Hypothalamus (tissue), 51 donors: Measurements from ENCODE around the gene GNG12.

Experiments used
- DNase-seq, 51 donors: peaks; one replicate each; lab custom pipeline; 2025; lab: John Stamatoyannopoulos, UW

GNG12 gene

DNA sequence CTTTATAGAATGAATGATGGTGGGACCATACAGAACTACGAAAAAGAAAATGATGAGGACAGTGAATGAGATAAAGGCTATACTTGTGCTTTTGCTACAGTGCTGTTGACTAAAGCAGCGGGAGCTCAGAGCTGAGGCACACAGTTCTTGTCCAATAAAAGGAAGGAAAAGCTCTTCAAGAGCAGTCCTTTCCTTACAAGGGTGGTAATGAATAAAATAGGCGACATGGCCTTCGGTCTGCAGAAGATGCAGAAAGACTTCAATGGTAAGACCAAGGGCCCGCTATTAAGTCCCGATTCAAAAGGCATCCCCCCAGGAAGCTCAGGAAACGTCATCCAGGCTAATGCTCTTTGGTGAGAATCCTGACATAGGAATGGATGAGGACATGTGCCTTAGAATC is 44.4 kb downstream of the GNG12 start:
- DNase-seq = no peak

DNA sequence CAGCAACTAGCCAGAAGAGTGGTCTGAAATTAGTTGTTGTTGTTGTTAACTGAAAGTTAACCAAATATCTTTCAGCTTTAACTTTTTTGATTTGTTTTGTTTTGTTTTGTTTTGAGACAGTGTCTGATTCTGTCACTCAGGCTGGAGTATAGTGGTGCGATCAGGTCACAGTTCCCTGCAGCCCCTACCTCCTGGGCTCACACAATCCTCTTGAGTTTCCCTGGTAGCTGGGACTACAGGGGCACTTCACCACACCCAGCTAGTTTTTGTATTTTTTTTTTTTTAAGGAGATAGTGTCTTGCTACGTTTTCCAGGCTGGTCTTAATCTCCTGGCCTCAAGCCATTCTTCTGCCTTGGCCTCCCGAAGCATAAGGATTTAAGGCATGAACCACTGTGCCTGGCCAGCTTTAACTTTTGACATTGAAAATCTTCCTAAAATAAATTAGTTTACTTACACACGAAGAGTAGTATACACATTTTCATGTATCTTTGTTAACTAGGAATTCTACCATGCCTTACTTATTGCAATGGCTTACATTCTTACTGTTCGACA is 45.0 kb downstream of the GNG12 start:
- no peak for DNase-seq

DNA sequence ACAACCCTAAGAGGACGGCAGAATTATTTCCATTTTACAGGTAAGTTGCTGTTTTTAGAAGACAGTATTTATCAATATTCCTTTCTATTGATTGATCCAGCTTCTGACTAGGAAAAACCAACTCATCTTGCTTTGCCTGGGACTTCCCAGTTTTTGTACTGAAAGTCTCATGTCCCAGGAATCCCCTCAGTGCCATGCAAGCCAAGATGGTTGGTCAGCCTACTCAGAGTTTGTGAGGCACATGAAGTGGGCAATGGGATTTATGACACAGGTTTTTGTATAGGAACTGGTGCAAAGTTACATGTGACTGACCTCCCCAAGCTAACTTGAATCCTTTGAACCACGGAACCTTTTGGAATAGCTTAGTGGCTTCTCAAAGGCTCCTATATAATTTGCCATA is 45.5 kb downstream of the GNG12 start:
- no peak for DNase-seq

DNA sequence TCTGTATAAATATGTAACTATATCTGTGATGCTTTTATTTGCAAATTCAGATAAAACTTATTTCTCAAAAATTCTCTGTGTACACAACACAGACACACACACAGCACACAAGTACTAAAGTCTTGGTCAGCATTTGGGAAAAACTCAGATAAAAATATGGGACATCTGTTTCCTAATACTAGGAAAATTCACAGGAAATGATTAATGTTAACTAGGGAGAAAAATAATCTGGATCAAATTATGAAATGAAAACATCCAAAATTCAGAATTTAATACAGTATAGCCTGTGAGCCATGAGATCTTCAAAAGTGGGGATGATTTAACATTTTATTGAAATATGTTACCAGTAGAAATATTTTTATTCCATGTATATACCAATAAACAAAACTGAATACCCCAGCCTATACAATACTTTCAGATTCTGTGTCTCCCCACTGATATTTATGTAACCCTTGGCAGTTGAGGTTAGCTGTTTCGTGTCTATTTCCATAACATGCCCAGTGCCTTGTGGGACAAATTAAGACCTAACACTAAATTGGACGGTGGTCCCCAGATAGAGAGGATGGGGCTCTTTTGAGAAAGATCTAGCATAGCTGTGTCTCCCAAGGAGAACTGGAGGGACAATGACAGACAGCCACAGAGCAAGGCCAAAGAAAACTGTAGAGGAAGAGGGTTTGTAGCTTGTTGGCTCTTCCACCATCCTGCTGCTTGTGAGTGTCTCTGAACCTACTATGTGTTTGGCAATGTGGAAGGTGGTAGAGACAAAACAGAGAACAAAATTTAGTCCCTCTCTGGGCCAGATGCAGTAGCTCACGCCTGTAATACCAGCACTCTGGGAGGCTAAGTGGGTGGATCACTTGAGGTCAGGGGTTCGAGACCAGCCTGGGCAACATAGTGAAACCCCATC is 47.2 kb downstream of the GNG12 start:
- no peak for DNase-seq

DNA sequence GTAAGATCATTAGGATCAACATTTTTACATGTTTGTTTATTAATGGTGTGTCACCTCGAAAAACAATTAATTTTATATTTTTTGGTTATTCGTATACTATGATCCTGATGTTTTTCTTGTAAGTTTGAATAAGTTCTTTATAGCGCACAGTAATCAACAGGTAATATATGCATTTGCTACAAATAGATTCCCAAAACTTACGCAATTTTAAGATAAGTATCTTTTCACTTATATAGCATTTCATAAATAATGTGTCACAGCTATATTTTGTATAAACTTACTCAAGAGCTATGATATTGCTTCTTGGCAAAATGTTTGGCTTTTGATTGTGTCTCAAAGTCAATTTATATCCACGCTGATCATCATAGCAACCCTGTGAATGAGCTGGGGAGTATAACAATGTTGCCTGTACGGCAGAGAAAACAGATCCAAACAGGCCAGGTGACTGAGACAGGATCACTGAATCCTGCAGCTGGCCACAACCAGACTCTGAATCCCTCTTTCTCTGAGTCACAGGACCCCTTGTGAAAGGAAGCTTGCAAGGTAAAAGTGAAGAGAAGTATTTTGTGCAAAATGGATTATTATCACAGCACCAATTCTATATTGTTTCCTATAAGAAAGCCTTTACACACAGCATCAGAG is 48.6 kb downstream of the GNG12 start:
- DNase-seq = no peak

DNA sequence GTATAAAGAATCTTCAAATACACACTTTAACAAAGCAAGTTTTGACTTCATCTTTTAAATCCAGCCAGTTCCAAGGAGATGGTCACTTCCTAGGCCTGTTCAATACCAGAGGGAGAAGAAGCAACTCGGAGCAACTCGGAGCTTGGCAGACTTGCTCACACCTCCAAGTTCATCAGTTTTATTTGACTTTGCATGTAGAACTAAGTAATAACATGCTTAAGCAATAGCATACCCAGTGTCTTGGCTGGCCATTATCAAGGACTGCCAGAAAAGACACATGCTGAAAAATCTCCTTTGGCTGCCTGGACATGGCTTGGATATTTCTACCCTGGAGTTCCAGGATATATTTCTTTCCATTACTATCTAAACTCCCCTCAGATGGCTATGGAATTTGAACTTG is 52.6 kb downstream of the GNG12 start:
- no peak for DNase-seq

DNA sequence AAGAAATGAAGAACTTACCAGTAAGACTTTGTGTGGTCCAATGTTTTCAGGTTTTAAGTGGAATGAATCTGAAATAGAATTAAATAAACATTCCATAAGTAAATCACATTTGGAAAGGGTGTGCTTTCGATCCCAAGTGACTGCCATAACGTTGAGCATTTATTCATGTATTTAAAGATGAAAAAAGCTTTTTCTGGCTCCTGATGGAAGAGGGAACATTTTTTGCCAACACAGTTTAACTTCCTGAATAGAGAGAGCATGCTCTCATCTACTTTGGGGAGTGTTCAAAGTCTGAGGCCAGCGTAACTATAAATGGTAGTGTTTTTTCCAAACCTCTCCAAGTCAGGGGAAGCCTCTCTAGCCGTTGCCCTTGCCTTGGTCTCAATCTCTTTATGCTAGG is 55.8 kb downstream of the GNG12 start:
- DNase-seq = no peak

DNA sequence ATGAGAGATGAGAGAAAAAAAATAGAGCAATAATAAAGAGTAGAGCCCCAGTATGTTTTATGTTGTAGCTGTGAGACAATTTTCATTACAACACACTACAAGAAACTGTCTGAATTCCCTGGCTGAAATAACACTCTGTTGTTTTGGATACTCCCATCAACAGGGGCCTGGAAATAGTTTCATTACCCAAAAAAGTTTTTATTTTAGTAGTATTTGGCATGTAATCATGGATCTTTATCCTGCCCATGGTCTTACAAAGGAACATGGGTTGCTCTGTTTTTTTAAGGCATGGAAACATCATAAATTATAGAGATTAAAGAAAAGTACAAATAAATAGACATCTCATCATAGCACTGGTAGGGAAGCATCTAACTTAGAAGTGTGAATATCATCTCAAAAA is 56.3 kb downstream of the GNG12 start:
- no peak for DNase-seq

DNA sequence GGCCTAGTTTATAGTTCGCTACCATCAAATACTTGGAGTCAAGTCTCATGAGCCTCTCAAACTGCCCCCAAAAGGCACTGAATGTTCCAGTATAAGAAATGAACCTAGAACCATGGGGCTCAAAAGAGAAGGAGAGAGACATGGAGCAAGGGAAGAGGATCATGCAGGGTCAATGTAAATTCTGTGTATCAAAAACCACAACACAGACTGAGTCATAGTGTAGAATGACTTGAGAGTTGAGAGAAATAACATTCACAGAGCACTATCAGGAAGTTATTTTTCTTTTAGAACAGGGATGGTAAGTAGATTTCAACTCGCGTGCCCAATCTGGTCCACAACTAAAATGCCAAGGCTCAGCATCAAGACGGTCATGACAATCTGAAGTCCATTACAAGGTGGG is 59.8 kb downstream of the GNG12 start:
- no peak for DNase-seq

DNA sequence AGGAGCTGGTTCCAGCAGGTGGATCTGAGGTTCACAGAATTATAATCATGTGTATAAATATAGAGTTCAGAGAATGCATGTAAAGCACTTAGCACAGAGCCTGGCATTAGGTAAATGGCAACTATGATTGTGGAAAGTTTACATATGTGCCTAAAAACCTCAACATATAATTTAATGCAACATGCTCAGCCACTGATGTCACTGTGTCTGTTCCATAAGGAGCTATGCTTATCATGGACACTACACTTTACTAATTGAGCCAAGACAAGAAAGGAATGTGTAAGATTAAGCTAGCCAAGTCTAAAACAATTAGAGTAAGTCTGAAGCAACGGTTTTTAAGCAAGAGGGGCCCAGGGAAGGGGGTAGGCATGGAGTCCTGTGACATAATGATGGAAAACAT is 61.5 kb downstream of the GNG12 start:
- DNase-seq = no peak

DNA sequence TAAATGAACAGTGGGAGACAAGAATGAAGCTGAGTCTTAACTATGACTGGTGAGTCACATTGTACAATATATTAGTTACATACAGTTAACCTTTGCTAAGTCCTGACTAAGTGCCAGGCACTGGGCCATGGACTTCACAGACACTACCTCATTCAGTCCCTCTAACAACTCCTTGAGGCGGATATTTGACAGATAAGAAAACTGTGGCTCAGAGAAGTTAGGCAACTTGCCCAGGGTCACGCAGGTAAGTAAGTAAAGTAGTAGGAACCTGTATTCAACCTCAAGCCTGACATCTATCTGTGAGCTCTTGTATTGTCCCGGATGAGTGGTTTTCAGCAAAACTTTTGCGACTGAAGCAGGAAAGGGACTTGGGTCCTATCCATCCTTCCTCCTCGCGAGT is 62.1 kb downstream of the GNG12 start:
- DNase-seq = no peak

DNA sequence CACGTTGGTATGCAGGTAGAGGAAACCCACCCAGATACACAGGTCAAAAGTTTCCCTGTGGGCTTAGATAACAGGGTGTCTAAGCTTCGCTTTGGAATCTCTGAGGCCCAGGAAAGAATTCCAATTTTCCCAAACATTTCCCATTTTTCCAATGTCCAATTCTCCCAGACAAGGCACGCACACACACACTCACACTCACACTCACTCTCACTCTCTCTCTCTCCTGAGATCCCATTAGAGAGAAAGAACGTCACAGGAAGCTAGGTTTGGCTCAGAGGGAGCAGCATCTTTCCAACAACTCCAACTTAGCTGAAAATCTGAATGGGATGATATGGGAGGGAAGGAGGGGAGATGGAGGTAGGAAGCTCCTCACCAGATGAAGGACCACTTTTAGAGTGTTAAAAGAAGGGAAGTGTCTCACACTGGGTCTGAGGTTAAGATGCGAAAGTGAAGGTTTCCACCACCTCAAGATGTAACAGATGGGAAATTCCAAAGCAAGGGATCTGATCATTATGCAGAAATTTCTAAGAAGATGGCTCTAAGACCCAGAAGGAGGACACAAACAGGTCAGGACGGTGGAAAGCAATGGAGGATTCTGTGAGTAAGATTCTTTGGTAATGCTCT is 63.5 kb downstream of the GNG12 start:
- no peak for DNase-seq

DNA sequence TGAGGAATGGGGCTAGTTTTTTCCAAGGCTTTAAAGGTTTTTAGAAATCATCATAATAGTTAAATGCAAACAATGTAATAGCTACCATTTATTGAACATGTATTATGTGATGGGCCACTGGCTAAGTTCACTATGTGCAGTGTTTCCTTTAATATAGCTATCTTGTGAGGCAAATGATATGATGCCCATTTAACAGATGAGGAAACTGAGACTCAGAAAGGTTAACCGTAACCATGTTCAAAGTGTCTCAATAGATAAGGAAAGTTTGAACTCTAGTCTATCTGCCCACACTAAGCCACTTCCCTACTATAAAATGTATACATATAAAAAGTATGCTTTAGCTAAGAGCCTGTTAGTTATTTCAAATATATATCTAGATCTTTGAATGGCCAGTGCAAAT is 64.8 kb downstream of the GNG12 start:
- DNase-seq = no peak

DNA sequence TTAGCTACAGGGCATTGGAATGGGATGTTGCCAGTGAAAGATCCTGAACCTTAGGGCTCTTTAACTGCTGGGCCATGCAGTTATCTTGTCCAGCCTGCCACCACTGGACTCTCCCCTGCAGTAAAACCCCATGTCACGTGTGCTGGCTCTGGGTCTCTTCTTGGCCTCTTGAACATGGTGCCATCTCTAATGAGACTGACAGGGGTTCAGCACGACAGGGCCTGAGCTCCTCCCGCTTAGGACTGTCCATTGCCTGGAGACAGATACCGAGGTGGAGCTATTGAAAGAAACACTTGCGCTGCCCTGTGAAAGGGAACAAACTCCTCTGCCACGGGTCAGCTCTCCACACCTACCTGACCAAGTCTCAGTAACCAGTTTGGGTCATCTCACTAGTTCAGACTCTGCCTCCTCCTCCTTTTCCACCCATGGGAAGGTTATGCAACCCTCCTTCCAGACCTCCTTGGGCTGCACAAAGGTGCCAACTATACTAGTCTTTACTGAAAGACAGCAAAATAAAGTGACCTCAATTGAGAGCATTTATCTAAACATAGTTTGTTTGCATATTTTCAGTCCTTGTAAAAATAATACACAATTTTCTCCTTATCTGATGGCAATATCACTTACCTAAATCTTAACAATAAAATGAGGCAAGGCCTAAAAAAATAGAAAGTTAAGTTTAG is 66.0 kb downstream of the GNG12 start:
- DNase-seq = no peak

DNA sequence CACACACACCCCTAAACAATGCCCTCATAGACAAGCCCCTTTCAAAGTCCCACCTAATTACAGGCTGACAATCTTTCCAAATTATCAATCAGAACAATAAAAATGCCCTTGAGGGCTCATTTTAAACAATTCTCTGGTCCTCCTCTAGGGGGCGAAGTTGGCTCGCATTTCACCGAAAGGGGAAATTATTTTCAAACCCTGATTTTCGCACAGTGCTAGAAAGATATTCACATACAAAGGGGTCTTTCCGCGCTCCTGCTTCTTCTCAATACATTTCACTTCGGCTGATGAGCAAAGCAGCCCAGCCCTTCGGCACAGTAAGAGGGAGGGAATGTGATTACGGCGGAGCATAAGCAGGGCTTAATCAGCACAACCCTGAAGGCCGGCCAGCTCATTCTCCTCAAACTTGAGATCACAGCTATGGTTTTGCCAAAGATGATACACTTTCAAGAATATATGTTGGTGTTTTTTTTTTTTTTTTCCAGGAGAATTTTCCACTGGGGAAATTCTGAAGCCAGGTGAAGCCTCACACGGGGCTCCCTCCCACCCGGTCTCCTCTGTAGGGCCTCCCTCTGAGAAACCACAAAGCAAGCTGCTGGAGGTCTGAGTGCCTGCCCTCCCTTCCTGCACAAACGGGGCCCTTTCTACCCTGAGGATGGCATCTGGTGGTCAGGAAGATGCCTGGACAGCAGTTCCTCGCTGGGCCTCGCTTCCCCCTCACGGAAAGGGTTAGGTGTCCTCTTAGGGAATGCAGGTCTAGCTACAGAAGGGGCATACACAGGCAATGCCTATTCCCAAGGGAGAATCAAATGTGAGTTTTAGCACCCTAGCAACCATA is 66.9 kb downstream of the GNG12 start:
- peak in 20 of 51 donors; percentile 2 to 50 (median 18) for DNase-seq

DNA sequence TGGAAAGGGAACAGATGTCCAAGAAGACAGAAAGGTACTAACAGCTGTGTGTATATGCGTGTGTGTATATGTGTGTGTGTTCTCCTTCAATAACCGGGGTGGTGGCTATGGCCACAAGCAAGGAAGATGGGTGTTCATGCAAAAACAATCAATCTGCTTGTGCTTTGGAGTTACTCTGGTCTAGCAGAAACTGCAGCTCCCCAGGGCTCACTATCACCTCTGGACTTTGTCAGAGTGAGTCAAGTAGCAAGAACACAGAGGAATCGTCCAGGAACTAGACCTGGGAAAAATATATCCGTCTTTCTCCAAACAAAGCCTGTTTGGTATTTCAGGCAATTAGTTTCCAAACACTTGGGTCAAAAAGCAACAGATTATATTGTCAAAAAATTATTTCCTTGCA is 68.6 kb downstream of the GNG12 start:
- no peak for DNase-seq

DNA sequence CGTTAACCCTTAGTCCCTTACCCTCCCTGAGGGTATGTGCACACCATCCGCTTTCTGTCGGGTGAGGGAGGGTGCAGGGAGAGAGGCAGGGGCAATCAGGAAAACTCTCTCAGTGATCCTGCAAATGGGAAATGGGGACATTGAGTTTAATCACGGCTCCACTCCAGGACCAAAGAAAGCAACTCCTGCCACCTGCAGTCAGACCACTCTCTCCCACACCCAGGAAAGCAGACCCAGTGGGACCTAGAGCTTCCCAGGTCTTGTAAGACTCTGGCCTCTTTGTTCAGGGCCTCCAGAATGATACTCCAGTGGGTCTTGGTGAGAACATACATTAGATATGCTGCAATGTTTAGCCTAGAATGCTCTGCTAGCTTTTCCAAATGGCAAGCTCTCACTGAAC is 71.5 kb downstream of the GNG12 start:
- no peak for DNase-seq

DNA sequence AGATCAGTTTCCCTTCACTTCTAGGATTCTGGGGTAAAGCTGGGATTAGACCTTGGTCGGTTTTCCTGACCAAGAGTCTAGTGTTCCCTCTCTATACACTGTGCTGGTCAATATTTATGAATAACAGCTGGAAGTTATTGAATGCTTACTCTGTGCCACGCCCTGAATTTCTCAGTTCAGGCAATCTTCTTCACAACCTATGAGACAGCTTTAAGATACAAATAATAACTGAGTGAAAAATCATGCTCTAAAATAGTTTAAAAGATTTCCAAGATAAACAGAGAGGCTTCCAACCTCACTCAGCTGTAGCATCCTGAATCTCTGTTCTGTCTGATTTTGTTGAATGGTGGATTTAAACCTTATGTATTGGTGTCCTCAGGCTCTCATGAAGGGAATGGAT is 72.2 kb downstream of the GNG12 start:
- DNase-seq = no peak

DNA sequence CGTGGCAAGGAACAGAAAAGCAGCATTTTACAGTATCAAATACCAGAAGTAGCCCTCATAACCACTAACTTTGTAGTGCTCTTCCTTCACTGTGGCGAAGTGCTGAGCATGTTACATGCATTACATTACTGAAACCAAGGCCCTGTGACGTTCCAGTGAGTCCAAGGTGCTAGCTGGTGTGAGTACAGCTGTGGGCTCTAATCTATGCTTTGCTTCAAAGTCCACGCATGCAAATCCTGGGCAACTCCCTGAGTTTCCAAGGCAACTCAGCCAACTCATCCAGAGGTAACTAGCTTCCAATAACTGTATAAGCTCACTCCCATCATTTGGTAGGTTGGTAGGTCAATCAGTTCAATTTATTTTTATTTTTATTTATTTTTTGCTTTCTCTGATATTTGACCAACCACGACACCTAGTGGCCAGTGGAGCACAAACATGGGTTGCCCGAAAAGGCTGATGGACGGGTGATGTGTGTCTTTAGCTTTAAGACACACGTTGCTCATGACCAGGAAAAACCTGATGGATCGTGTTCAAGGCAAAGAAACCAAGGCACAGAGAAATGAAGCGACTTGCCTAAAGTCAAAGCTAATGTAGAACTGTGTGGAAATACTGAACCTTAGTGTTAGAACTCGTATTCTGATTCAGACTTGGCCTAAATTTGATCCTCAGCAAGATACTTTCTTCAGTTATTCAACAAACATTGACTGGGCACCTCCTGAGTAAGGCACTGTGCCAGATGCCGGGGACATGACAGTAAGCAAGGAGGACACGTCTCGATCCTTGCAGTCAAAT is 73.0 kb downstream of the GNG12 start:
- DNase-seq = peak in 27 of 51 donors; percentile 5 to 60 (median 24)
